Ishikawa (cell line): ENCODE data around the gene KIF19.

Source experiments
- CREB1 ChIP-seq: IDR thresholded peaks from 2 replicates; pipeline ENCODE4 v1.6.1; 2012; ENCODE audit warnings: low read depth
- EP300 ChIP-seq: IDR thresholded peaks from 2 replicates; pipeline ENCODE4 v1.6.1; 2012; ENCODE audit warnings: borderline replicate concordance
- REST ChIP-seq: IDR thresholded peaks from 2 replicates; pipeline ENCODE4 v1.6.1; 2012; ENCODE audit warnings: low read depth, mild to moderate bottlenecking

GRCh38 chr17:74359916-74360315 lies 33.9 kb downstream of the KIF19 start:
- TF ChIP-seq REST (no peak), EP300 (no peak), CREB1 (no peak)
